ENCODE data around the gene MNS1.
"Not testable (repeated sequence)": the region's sequence is repeated elsewhere in the genome, so short reads cannot be mapped to it uniquely, and the experiment has no call there.

Gene MNS1

DNA sequence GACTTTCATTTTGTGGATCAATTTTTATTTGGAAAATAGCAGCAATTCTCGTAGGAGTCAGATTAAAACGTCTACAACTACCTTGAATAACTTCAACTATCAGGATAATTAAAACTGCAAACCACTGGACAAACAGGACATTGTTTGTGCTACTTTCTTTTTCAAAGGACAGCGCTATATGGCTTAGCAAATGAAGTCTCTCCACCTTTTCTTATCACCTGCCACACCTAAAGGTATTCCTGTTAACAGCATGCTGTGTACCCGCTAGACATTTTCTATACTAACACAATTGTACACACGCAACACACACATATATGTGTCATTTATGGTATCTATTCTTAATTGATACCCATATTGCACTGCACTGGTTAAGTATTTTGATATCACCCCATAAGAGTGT is 19.2 kb downstream of the MNS1 start:
- DNase-seq = no peak

DNA sequence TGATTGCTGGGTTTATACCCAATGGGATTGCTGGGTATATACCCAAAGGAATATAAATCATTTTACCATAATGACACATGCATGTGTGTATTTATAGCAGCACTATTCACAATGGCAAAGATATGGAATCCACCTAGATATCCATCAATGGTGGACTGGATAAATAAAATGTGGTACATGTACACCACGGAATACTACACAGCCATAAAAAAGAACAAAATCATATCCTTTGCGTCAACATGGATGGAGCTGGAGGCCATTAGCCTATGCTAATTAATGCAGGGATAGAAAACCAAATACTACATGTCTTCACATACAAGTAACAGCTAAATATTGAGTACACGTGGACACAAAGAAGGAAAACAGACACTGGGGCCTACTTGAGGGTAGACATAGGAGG is 22.6 kb downstream of the MNS1 start:
- no peak for DNase-seq

DNA sequence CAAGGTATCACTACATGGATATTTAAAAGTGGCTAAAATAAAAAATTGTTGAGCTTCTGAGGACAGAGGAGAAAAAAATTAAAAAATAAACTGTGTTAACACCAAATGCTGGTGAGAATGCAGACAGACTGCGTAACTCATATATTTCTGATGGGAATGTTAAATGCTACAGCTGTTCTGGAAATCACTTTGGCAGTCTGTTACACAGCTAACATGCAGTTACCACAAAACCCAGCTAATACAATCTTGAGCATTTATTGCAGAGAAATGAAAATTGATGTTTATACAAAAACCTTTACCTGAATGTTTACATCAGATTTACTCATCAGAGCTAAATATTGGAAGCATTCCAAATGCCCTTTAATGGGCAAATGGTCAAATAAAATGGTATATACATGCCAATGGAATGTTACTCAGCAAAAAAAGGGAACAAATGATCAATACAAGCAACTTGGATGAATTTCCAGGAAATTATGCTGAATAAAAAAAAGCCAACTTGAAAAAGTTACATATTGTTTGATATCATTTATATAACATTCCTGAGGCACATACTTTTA is 24.6 kb downstream of the MNS1 start:
- no peak for DNase-seq

DNA sequence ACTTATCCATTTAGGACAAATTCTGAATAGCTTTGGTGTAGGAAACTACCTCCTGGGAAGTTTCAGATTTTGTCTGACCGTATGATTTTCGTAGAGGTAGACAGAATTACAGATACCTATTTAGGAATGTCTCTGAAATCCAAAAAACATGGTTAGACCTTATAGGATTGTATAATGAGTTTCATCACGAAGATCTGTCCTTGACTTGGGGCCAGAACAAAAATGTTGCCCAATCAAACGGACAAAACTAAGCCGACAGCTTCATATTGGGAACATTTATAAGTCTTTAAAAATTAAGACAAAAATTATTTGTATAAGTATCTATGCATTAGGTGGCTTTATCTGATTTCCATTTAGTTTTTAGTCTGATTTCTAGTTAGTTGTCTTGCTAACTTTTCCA is 32.6 kb downstream of the MNS1 start:
- DNase-seq = no peak

DNA sequence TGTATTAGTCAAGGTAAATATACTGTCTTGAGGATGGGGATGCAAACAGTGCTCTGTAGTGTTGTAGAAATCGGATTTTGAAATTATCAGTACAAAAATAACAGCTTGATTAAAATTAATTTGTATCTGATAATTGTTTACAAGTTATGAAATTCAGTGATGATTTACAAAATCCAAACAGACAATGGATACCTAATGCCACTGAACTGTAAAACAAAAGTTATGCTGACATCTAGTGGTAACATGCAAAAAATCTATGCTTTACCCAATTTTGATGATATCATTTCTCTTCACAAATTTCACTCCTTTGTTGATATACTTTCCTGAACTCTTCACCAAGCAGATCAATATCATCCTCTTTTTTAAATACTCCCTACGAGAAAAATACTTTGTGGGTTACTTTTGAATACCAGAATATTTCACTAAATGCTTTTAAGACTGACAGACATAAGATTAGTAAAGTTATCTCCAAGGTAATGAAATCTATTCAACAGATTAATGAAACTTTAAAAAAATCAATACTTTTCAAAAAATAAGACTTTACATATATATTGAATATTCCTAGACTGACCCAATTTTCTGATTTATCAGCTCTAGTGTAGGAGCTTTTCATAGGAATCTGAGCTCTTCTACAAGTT is 36.0 kb downstream of the MNS1 start:
- DNase-seq = no peak

DNA sequence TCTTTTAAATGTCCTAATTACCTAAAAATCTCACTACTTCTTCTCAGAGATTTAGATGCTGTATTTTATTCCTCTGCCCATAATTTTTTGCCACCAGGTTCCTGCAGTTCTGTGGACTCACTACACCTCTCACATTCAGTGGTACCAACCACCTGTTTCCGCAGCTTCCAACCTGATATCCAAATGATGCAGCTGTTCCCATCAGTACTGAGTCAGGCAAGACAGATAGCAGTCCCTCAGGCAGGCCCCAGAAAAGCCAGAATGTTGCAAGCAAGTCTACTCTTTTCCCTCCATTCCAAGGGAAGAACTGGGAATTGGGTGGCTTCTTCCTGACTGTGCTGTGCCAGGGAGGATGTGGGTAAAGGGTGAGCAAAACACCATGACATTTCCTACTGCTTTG is 39.0 kb downstream of the MNS1 start:
- no peak for DNase-seq

DNA sequence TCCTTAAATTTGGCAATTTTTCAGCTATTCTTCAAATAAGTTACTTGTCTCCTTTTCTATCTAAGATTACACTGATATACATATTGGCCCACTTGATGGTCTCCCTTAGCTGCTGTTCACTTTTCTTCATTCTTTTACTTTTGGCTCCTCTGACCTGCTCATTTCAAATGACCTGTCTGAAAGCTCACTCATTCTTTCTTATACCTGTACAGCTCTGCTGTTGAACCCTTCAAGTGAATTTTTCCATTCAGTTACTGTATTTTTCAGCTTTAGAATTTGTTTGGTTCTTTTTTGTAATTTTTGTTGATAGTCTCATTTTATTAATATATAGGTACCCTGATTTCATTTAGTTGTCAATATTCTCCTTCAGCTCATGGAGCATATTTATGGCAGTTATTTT is 39.7 kb downstream of the MNS1 start:
- DNase-seq = no peak

DNA sequence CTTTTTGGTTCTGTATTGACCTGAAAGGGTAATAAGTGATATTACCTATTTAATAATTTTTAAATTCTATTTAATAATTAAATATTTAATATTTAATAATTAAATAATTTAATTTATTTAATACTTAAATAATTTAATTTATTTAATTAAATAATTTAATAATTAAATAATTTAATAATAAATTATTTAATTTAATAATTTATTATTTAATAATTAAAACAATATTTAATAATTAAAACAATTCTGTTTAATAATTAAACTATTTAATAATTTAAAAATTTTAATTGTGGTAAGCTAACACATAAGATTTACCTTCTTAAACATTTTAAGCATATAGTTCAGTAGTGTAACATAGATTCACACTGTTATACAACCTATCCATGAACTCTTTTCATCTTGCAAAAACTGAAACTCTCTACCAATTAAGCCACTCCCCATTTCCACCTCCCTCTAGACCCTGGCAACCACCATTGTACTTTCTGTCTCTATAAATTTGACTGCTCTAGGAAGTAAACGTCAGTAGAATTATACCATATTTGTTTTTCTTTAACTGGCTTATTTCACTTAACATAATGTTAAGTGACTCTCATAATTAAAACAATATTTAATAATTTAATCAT is 51.7 kb downstream of the MNS1 start:
- DNase-seq = not testable (repeated sequence)

DNA sequence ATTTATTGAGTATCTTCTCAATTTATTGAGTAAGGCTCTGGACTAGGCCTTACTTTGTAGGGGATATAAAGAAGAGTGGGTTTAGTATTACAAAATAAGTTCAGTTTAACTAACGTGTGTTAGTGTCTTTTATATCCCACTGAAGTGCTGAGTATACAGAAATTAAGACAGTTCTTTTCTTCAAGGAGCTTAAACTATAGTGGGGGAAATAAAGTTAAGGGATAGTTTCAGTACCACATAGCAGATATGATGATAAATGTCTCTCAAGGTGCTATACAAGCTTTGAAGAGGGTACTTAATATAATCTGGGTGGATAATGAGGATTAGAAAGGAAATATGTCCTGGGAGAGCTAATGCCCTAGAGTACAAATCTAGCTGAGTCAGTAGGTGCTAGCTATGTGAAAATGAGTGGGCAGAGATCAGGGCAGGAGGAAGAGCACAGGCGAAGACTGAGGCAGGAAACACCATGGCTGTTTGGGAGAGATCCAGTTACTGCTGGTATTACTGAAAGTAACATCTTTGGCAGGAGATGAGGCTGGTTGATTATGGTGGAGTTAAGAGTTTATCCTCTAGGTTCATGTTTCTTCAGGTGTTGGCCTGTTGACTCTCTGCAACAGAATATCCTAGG is 53.7 kb downstream of the MNS1 start:
- DNase-seq = no peak

DNA sequence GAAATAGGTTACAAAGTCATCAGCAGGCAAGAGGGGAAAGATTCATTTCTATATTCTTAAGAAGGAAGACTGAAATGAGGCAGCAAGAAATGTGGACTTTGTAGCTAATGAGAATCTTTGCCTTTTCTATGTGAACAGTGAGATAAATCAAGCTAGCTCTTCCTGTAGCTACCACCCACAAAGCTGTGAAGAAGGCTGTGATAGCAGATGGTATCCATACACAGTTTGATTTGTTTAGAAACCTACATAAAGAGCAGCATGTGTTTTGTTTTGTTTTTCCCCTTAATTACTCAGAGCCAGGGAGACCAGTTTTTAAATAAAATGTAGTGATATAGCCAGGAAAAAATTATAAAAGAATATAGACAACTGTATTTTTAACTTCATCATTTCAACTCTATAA is 54.2 kb downstream of the MNS1 start:
- no peak for DNase-seq

DNA sequence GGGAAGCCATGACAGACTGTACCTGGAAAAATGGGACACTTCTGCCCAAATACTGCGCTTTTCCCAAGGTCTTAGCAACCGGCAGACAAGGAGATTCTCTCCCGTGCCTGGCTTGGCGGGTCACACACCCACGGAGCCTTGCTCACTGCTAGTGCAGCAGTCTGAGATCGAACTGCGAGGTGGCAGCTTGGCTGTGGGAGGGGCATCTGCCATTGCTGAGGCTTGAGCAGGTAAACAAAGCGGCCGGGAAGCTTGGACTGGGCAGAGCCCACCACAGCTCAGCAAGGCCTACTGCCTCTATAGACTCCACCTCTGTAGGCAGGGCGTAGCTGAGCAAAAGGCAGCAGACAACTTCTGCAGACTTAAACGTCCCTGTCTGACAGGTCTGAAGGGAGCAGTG is 65.7 kb downstream of the MNS1 start:
- DNase-seq = not testable (repeated sequence)

DNA sequence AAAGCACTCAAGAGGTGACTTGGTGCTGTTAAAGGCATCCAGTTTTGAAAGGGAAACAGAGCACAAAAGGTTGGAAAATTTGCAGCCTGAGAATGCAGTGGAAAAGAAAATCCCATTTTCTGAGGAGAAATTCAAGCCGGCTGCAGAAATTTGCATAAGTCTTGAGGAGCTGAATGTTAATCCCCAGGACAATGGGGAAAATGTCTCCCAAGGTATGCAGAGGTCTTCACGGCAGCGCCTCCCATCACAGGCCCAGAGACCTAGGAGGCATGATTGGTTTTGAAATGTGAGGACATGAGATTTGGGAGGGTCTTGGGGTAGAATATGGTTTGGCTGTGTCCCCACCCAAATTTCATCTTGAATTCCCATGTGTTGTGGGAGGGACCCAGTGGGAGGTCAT is 67.6 kb downstream of the MNS1 start:
- DNase-seq = not testable (repeated sequence)

DNA sequence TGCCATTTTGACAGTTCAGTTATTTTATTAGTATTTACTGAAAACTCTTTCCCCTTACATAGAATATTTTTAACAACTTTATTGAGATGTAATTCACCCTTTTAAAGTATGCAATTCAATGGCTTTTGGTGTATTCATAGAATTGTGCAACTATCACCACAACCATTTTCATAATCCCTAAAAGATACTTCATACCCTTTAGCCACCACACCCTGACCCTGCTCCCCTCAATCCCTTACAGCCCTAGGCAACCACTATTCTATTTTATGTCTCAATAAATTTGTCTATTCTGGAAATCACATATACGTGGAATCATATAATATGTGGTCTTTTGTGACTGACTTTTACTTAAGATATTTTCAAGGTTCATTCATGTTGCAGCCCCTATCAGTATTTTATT is 70.0 kb downstream of the MNS1 start:
- no peak for DNase-seq

DNA sequence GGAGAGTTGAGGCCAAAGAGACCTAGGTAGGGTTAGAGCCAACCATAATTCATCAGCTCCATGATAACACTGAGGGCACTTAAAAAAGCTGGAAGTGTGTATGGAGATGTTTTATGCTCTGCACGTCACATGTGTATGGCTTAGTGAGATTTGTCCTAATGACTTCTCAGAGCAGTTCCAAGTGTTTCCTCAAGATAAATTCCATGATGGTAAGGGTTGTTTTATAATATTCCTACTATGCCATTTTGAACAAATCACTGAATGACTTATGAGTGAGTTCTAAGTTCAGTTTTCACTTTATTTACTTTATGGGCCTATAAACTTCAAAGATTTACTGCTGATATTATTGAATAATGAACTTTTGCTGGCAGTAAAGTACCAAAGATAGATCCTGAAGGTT is 71.7 kb downstream of the MNS1 start:
- DNase-seq = no peak

DNA sequence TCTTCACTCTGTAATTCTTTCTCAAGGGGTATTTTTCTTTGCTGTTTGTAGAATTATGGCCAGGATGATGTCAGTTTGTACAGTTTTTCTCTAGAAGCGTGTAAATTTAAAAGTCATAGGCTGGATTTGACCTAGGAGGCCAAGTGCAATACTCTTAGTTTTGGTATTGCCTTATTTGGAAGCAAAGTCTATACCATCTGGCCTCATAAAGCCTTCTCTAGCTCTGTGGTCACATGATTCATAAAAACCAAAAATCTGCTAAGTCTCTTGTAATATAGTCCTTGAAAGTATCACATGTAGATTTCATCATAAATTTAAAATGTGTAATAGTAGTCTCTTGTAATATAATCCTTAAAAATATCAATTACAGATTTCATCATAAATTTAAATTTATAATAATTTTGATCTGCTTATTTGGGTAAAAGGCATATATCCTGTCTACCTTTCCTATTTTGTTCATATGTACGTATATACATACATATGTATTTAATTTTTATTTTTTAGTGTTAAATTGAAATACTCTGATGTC is 74.1 kb downstream of the MNS1 start:
- DNase-seq = no peak

DNA sequence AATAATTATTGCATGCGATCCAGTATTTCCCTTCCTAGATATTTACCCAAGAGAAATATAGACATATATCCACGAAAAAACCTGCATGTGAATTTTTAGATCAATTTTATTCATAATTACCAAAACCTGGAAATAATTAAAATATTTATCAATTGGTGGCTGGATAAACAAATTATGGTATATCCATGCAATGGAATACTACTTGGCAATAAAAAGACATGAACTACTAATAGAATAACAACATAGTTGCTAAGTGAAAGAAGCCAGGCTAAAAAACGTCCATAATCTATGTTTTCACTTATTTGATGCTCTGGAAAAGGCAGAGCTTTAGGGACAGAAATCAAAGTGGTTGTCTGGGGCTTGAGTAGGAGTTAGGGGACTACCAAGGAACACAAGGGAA is 79.0 kb downstream of the MNS1 start:
- no peak for DNase-seq

DNA sequence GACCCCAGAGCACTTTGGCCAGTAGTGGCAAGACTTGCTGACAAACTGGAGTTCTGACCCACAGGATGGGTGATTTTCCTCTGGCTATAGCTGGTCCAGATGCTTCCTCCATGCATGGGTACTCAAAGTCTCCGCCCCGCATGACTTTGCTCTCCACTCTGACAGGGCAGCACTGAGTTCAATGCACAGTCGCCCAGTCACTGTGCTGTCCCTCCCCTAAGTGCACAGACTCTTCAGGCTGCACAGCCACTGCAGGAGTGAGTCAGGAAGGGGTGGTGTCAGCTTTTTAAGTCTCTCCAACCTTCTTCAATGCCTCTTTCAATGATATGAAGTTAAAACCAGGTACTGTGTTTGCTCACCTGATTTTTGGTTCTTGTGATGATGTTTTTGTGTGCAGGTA is 81.9 kb downstream of the MNS1 start:
- DNase-seq = no peak

Measured in effector CD4-positive, alpha-beta T cell (primary cell).